HCT116 (cell line): ENCODE data around the gene MAP2K3. TPM values are rescaled to one million over a fixed set of nuclear protein-coding genes. Genes with fewer than 3 reads are reported as not detected.
A peak's percentile ranks its signal among the peaks of the same experiment; 100 is the strongest.

ENCODE experiments used
- ATAC-seq: fragments of 200-7000 bp; cut with Tn5 transposase; 2 replicates; pipeline ENCODE4 v1.9.1; 2020; ENCODE audit warnings: mild to moderate bottlenecking, moderate library complexity
- BruUV-seq: library from RNA; stranded (reverse); fragments of 400-500 nt; replicated peaks from 2 replicates; lab custom pipeline; 2021; lab: Mats Ljungman, UMichigan
- CTCF ChIA-PET: fragments of 300-600 bp; sonication (Branson Sonifier 250); formaldehyde crosslinking; loops from one replicate; lab custom pipeline; 2021; ENCODE audit warnings: antibody characterized with exemption; lab: Charles Lee
- POLR2A ChIA-PET: fragments of 300-600, 350-600 bp; sonication (Branson Sonifier 250); formaldehyde crosslinking; loops from one replicate; lab custom pipeline; 2021; ENCODE audit warnings: antibody characterized with exemption; lab: Charles Lee
- RAD21 ChIA-PET, 2 experiments: fragments of 300-600 bp; sonication (Branson Sonifier 250); formaldehyde crosslinking; loops; one replicate each; lab custom pipeline; 2023; ENCODE audit warnings: low total read pairs in 2 of 2; ENCODE audit not compliant: uncharacterized antibody in 2 of 2, unreplicated experiment in 2 of 2, low non-redundant PET in 1 of 2; lab: Charles Lee
- DNase-seq: peaks from one replicate; pipeline ENCODE4 v3.0.0-alpha.2; 2010; ENCODE audit warnings: low read depth, low spot score
- H2AFZ ChIP-seq: fragments of 200-600 bp; shearing (Covaris generic), sonication (generic); 2 replicates; pipeline ENCODE4 v1.6.1; 2017; ENCODE audit warnings: low read depth, mixed run types, mixed read lengths, antibody characterized with exemption, low read length; ENCODE audit not compliant: poor library complexity, severe bottlenecking
- H3K27ac ChIP-seq: 2 replicates; pipeline ENCODE4 v1.5.1; 2012; ENCODE audit warnings: low read depth, low read length
- H3K27me3 ChIP-seq: fragments of 200-600 bp; sonication (generic); 2 replicates; pipeline ENCODE4 v1.6.1; 2016; ENCODE audit warnings: mixed run types, low read length, mixed read lengths; ENCODE audit not compliant: insufficient read depth
- H3K36me3 ChIP-seq, 2 experiments: fragments of 200-500 bp in 1 of 2; fragments of 200-600 bp in 1 of 2; sonication (Bioruptor generic) in 1 of 2; sonication (generic) in 1 of 2; 2 replicates each; pipeline versions ENCODE4 v1.5.1 to v1.6.1; 2014 to 2016; ENCODE audit warnings: low read length in 2 of 2, inconsistent platforms in 1 of 2, mixed read lengths in 1 of 2, mixed run types in 1 of 2; ENCODE audit not compliant: insufficient read depth in 2 of 2, control insufficient read depth in 1 of 2
- H3K4me1 ChIP-seq, 2 experiments: fragments of 200-600 bp in 1 of 2; sonication (generic) in 1 of 2; 2 replicates each; pipeline versions ENCODE4 v1.5.1 to v1.6.1; 2012 to 2017; ENCODE audit warnings: low read length in 2 of 2, inconsistent platforms in 1 of 2, mild to moderate bottlenecking in 1 of 2, mixed read lengths in 1 of 2, mixed run types in 1 of 2, moderate library complexity in 1 of 2; ENCODE audit not compliant: insufficient read depth in 2 of 2, control insufficient read depth in 1 of 2
- H3K4me2 ChIP-seq: fragments of 200-600 bp; sonication (generic); 2 replicates; pipeline ENCODE4 v1.6.1; 2017; ENCODE audit warnings: mixed run types, low read length, mixed read lengths
- H3K4me3 ChIP-seq, 2 experiments: fragments of 200-600 bp in 1 of 2; sonication (generic) in 1 of 2; replicated peaks in 1 of 2; 2 replicates each; pipeline ENCODE4 v1.5.1; 2011 to 2016; ENCODE audit warnings: low read length in 2 of 2, control low read depth in 1 of 2, low read depth in 1 of 2, mild to moderate bottlenecking in 1 of 2, mixed read lengths in 1 of 2, mixed run types in 1 of 2
- H3K79me2 ChIP-seq: fragments of 200-600 bp; sonication (generic); 2 replicates; pipeline ENCODE4 v1.6.1; 2017; ENCODE audit warnings: mild to moderate bottlenecking, mixed run types, low read length, moderate library complexity, mixed read lengths; ENCODE audit not compliant: insufficient read depth
- H3K9ac ChIP-seq: fragments of 200-600 bp; sonication (generic); 2 replicates; pipeline ENCODE4 v1.6.1; 2016; ENCODE audit warnings: low read length, mixed read lengths
- H3K9me2 ChIP-seq: fragments of 200-600 bp; sonication (generic), shearing (Covaris generic); 2 replicates; pipeline ENCODE4 v1.6.1; 2017; ENCODE audit warnings: mixed run types, mild to moderate bottlenecking, moderate library complexity; ENCODE audit not compliant: insufficient read depth
- H3K9me3 ChIP-seq, 2 experiments: fragments of 200-500 bp in 1 of 2; fragments of 200-600 bp in 1 of 2; sonication (Bioruptor generic) in 1 of 2; sonication (generic) in 1 of 2; 2 replicates each; pipeline ENCODE4 v1.6.1; 2014 to 2017; ENCODE audit warnings: low read length in 2 of 2, mixed read lengths in 2 of 2, inconsistent platforms in 1 of 2, low read depth in 1 of 2, mild to moderate bottlenecking in 1 of 2, mixed run types in 1 of 2, moderate library complexity in 1 of 2; ENCODE audit not compliant: control insufficient read depth in 1 of 2, insufficient read depth in 1 of 2
- H4K20me1 ChIP-seq: fragments of 200-600 bp; sonication (generic), shearing (Covaris generic); 2 replicates; pipeline ENCODE4 v1.6.1; 2017; ENCODE audit warnings: mixed run types, mild to moderate bottlenecking, moderate library complexity; ENCODE audit not compliant: insufficient read depth
- EGR1 ChIP-seq: IDR thresholded peaks from 2 replicates; pipeline ENCODE4 v1.6.1; 2012; ENCODE audit warnings: low read depth
- ELF1 ChIP-seq: IDR thresholded peaks from 2 replicates; pipeline ENCODE4 v1.6.1; 2012; ENCODE audit warnings: low read depth, borderline replicate concordance
- EZH2 ChIP-seq: fragments of 200-600 bp; sonication (generic); IDR thresholded peaks from 2 replicates; pipeline ENCODE4 v1.6.1; 2017; ENCODE audit warnings: antibody characterized with exemption, mixed run types
- EZH2phosphoT487 ChIP-seq: fragments of 200-600 bp; IDR thresholded peaks from 2 replicates; pipeline ENCODE4 v1.6.1; 2018; ENCODE audit warnings: antibody characterized with exemption, borderline replicate concordance
- POLR2AphosphoS5 ChIP-seq: IDR thresholded peaks from 2 replicates; pipeline ENCODE4 v1.6.1; 2011; ENCODE audit warnings: mild to moderate bottlenecking, low read depth, low read length, moderate library complexity
- SIN3A ChIP-seq: IDR thresholded peaks from 2 replicates; pipeline ENCODE4 v1.6.1; 2012; ENCODE audit warnings: low read depth
- SRF ChIP-seq: IDR thresholded peaks from 2 replicates; pipeline ENCODE4 v1.6.1; 2012; ENCODE audit warnings: low read depth
- ZFX ChIP-seq: fragments of 450-650 bp; IDR thresholded peaks from 2 replicates; pipeline ENCODE4 v1.6.1; 2017
- ZNF274 ChIP-seq: fragments of 200-500 bp; sonication (Bioruptor generic); IDR thresholded peaks from 2 replicates; pipeline ENCODE4 v1.6.1; 2014; ENCODE audit warnings: mild to moderate bottlenecking, low read depth, low read length, inconsistent platforms
- intact Hi-C: fragments of 100-400 bp; cut with micrococcal nuclease; formaldehyde crosslinking; loops from 2 replicates; pipeline ENCODE4 v1.10.0; 2022
- total RNA-seq: library from RNA; stranded (reverse); gene quantifications from one replicate; pipeline ENCODE4 v1.2.1, GENCODE V29; 2021; ENCODE audit not compliant: unreplicated experiment
- TF ChIP-seq, protein P1 (sequence below): IDR thresholded peaks from 2 replicates; pipeline ENCODE4 v1.6.1; 2012; ENCODE audit warnings: low read depth
- TF ChIP-seq, protein P2 (sequence below): IDR thresholded peaks from 2 replicates; pipeline ENCODE4 v1.6.1; 2011; ENCODE audit warnings: mild to moderate bottlenecking, low read length, moderate library complexity; ENCODE audit not compliant: insufficient replicate concordance; ENCODE audit errors: extremely low read depth

Gene MAP2K3
- total RNA-seq, 1 experiment from 2014 or later: 96.7 TPM

DNA sequence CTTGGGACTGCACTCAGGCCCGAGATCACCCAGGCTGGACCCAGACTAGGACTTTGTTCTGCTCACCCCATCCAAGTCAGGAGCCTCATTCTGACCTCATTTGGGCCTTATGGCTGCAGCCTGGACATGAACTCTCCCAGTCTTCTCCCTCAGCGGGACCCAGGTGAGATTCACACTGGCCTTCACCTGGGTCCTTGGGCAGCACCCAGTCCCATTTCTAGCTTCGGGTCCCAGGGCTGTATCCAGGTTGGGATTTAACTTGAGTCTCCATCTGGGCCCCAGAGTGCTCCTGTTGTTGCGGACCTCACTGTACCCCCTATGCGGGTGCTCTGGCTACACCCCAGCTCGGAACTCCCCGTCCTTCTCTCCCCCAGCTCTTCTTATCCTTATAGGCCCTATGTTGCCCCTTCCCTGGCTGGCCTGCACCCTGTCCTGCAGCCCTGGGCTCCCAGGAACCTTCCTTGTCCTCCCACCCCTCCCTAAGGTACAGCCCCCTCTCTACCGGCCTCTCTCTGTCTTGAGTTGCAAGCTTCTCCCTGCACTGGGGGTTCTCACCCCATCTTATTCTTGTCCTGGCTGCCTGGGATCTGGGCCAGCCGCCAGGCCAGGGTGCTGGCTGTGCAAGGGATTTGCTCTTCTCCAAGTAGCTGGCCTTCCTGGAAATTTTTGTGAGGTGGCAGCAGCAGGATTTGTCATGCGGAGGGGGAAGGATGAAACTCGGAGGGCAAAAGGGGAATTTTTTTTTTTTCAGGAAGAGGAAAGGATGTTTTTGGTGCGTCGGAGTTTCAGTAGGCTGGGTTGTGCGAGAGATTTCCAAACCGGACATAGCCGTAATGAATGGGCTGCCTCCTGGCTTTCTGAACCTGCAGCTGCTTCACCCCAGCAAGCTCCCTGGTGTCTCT, 904 bp downstream of the MAP2K3 start:
- H3K27me3 ChIP-seq: no peaks in the 10 kb centered on the region
- no TSS peak for BruUV-seq
- intact Hi-C loops: loop anchor here (10.0 kb wide), 1 partner anchor 169 kb away; no protein-coding TSS in a partner anchor
- no peak for ATAC-seq
- peaks cover 59% of the 10 kb centered on the region for H3K79me2 ChIP-seq
- no peaks in the 10 kb centered on the region for H3K9me3 ChIP-seq
- H3K9ac ChIP-seq: peak overlapping the region; percentile 96
- H3K4me2 ChIP-seq: peak overlapping the region; percentile 99
- H3K4me1 ChIP-seq: peaks cover 60 to 84% of the 10 kb centered on the region in 2 experiments
- H3K4me3 ChIP-seq: peak overlapping the region; percentile 91 to 99
- ChIA-PET CTCF (no interaction called here), POLR2A (no interaction called here), RAD21 (no interaction called here)
- peak overlapping the region; percentile 99 for H3K27ac ChIP-seq
- no peaks in the 10 kb centered on the region for H4K20me1 ChIP-seq
- H2AFZ ChIP-seq: no peak overlapping the region
- DNase-seq: no peak
- 0 out of 4 replicates have a peak, but pooled peaks cover 0 to 7% of the 10 kb centered on the region in 2 experiments for H3K36me3 ChIP-seq
- no peaks in the 10 kb centered on the region for H3K9me2 ChIP-seq
- TF ChIP-seq SRF (no peak), ZFX (peak; percentile 51; the same call in 1 of the 2 replicates)

DNA sequence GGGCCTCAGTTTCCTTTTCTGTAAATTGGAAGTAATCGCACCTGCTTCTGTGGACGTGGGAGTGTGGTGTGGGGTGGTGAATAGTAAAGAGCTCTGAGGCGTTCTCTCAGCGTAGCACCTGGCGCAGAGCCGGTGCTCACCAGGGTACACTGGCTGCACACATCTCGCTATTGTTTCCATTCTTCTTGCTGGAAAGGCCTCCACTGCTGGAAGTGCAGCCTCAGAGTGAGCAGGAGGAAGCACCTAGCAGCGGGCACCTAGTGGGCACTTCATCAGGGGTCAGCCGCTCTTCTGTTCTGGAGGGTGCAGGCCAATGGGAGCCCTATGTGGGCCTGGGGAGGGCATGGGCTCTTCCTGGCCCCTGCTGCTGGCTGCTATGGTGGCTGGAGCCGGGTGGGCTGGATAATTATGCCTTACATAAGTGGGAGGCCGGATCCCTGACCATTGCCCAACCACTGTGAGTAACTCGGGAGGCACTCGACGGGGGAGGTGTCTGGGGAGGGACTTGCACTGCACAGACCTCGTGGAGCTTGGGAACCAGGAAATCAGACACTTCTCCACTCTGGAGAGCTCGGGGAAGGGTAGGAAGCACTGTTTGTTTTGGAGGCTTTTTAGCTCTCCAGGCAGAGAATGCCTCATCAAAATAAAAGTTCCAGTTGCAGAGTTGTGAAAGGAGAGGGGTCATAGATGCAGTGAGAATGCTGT, 1.7 kb downstream of the MAP2K3 start:
- H3K79me2 ChIP-seq: peaks cover 67% of the 10 kb centered on the region
- TF ChIP-seq, protein P1, sequence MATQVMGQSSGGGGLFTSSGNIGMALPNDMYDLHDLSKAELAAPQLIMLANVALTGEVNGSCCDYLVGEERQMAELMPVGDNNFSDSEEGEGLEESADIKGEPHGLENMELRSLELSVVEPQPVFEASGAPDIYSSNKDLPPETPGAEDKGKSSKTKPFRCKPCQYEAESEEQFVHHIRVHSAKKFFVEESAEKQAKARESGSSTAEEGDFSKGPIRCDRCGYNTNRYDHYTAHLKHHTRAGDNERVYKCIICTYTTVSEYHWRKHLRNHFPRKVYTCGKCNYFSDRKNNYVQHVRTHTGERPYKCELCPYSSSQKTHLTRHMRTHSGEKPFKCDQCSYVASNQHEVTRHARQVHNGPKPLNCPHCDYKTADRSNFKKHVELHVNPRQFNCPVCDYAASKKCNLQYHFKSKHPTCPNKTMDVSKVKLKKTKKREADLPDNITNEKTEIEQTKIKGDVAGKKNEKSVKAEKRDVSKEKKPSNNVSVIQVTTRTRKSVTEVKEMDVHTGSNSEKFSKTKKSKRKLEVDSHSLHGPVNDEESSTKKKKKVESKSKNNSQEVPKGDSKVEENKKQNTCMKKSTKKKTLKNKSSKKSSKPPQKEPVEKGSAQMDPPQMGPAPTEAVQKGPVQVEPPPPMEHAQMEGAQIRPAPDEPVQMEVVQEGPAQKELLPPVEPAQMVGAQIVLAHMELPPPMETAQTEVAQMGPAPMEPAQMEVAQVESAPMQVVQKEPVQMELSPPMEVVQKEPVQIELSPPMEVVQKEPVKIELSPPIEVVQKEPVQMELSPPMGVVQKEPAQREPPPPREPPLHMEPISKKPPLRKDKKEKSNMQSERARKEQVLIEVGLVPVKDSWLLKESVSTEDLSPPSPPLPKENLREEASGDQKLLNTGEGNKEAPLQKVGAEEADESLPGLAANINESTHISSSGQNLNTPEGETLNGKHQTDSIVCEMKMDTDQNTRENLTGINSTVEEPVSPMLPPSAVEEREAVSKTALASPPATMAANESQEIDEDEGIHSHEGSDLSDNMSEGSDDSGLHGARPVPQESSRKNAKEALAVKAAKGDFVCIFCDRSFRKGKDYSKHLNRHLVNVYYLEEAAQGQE: no peak
- no peak for TF ChIP-seq ELF1
- no peak for TF ChIP-seq EZH2
- TF ChIP-seq, protein P2, sequence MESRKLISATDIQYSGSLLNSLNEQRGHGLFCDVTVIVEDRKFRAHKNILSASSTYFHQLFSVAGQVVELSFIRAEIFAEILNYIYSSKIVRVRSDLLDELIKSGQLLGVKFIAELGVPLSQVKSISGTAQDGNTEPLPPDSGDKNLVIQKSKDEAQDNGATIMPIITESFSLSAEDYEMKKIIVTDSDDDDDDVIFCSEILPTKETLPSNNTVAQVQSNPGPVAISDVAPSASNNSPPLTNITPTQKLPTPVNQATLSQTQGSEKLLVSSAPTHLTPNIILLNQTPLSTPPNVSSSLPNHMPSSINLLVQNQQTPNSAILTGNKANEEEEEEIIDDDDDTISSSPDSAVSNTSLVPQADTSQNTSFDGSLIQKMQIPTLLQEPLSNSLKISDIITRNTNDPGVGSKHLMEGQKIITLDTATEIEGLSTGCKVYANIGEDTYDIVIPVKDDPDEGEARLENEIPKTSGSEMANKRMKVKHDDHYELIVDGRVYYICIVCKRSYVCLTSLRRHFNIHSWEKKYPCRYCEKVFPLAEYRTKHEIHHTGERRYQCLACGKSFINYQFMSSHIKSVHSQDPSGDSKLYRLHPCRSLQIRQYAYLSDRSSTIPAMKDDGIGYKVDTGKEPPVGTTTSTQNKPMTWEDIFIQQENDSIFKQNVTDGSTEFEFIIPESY: no peak
- TF ChIP-seq POLR2AphosphoS5: peak; percentile 33; the same call in 1 of the 2 replicates
- peak; percentile 73 for TF ChIP-seq SIN3A
- TF ChIP-seq EZH2phosphoT487: no peak
- TF ChIP-seq EGR1: no peak
- TF ChIP-seq ZNF274: no peak

More for the DNA sequence above, 1.7 kb downstream of the MAP2K3 start:
- ATAC-seq (peak; percentile 9; the same call in 1 of the 2 replicates), DNase-seq (peak; percentile 81)
- Histone ChIP-seq H3K9ac (peak overlapping the region; percentile 96), H2AFZ (no peak overlapping the region), H3K4me2 (peak overlapping the region; percentile 99), H3K4me3 (peak overlapping the region; percentile 91 to 99), H3K27ac (peak overlapping the region; percentile 99), H3K9me3 (no peaks in the 10 kb centered on the region), H3K36me3 (peaks cover 0 to 8% of the 10 kb centered on the region in 2 experiments; a peak in 2 of 4 replicates), H3K9me2 (no peaks in the 10 kb centered on the region), H4K20me1 (no peaks in the 10 kb centered on the region), H3K27me3 (no peaks in the 10 kb centered on the region), H3K4me1 (peaks cover 65 to 80% of the 10 kb centered on the region in 2 experiments)
- ChIA-PET CTCF (interaction anchor here (0.7 to 1.3 kb wide), 3 partner anchors 9 to 243 kb away, joined by 3 read pairs; no protein-coding TSS in a partner anchor), POLR2A (interaction anchor here (0.6 to 2.6 kb wide), 5 partner anchors 10 to 266 kb away, joined by 3 to 15 read pairs (median 6); partner anchors contain the start of gene USP22), RAD21 (no interaction called here)
- intact Hi-C loops: loop anchor here (10.0 kb wide), 1 partner anchor 169 kb away; no protein-coding TSS in a partner anchor
- TSS peak; percentile 90 for BruUV-seq
